Measurements from ENCODE around the gene SH3PXD2A.

GRCh38 chr10:103780242-103781149 lies 74.9 kb downstream of the SH3PXD2A start:
- no peak for TF ChIP-seq CTCF (IDR thresholded peaks at IDR 0.05)
- no peak for TF ChIP-seq EZH2 (IDR thresholded peaks at IDR 0.05; ENCODE audit: borderline replicate concordance, insufficient read depth, low read depth, low read length, poor library complexity, severe bottlenecking)
